T-helper 1 cell treated with Interleukin-12 subunit alpha and Interleukin-12 subunit beta and Interleukin-4 antibody, amounts not matched to agents 30 μg/mL and 1 μg/mL, for 36 hours (primary cell): ENCODE measurements around the gene PERM1.

Source experiments
- H3K27ac Mint-ChIP-seq: one replicate; pipeline ENCODE4 v1.8.0; 2021; ENCODE audit warnings: mild to moderate bottlenecking, mixed read lengths
- H3K27me3 Mint-ChIP-seq: one replicate; pipeline ENCODE4 v1.8.0; 2021; ENCODE audit warnings: low read depth, mixed read lengths
- H3K36me3 Mint-ChIP-seq: one replicate; pipeline ENCODE4 v1.8.0; 2021; ENCODE audit warnings: low read depth, mixed read lengths
- H3K4me1 Mint-ChIP-seq: one replicate; pipeline ENCODE4 v1.8.0; 2021; ENCODE audit warnings: low read depth, mixed read lengths
- H3K4me3 Mint-ChIP-seq: one replicate; pipeline ENCODE4 v1.8.0; 2021; ENCODE audit warnings: mild to moderate bottlenecking, moderate library complexity, mixed read lengths
- H3K9me3 Mint-ChIP-seq: one replicate; pipeline ENCODE4 v1.8.0; 2021; ENCODE audit warnings: mixed read lengths

Gene PERM1

DNA sequence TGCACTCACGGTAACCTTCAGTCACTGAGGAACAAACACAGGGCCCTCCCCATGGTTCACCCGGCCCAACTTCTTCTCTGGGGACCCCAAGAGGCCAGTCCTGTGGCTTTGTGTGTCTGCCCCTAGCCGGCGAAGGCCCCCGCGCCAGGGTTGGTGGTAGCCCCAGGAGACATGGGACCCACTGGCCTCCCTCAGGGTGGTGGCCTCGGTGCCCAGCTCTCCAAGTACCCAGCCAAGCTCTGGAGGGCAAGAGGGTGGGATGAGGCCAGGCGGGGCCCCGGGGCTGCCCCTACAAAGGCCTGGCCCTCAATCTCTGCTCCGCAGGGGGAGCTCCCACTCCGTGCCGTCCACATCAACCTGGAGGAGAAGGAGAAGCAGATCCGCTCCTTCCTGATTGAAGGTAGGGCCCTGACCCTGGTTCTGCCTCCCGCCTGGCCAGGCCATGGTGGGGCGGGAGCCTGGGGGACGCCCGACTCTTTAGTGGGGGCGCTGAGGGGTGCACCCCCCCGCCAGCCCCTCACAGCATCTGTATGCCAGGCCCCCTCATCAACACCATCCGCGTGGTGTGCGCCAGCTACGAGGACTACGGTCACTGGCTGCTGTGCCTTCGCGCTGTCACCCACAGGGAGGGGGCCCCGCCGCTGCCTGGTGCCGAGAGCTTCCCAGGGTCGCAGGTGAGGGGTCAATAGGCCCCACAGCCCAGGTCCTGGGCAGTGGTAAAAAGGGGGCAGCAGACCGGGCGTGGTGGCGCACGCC lies 10.0 kb downstream of the PERM1 start:
- Mint-ChIP-seq H3K9me3 (no peaks in the 10 kb centered on the region), H3K4me3 (no peak overlapping the region), H3K27me3 (peaks cover 15% of the 10 kb centered on the region), H3K27ac (no peak overlapping the region), H3K4me1 (peaks cover 4% of the 10 kb centered on the region), H3K36me3 (no peaks in the 10 kb centered on the region)

DNA sequence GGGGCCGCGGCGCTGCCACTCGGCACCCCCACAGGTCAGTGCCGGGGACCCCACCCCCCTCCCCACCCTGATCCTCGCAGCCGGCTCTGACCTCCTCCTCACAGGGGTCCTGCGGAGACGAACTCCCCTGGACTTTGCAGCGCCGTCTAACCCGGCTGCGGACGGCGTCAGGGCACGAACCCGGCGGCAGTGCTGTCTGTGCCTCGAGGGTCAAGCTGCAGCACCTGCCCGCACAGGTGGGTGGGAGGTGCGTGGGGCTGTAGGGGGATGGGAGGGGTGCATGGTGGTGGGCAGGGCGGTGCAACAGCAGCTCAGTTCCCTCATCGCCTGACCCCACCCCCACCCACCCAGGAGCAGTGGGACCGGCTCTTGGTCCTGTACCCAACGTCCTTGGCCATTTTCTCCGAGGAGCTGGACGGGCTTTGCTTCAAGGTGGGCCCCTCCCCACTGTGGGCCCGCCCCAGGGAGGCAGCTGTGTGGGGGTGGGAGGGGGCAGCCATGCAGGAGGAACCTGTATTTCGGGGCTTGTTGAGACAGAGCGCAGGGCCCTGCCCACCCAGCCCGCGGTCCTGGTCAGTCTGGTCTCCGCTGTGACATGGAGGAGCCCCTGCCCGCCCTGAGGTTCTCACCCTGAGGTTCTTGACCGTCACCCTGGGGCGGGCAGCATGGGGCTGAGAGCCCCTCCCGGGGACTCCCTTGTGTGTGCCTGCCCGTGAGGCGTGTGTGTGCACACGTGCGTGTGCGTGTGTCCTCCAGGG lies 10.7 kb downstream of the PERM1 start:
- Mint-ChIP-seq H3K9me3 (no peaks in the 10 kb centered on the region), H3K27ac (no peak overlapping the region), H3K36me3 (no peaks in the 10 kb centered on the region), H3K27me3 (peaks cover 15% of the 10 kb centered on the region), H3K4me3 (no peak overlapping the region), H3K4me1 (peaks cover 4% of the 10 kb centered on the region)

DNA sequence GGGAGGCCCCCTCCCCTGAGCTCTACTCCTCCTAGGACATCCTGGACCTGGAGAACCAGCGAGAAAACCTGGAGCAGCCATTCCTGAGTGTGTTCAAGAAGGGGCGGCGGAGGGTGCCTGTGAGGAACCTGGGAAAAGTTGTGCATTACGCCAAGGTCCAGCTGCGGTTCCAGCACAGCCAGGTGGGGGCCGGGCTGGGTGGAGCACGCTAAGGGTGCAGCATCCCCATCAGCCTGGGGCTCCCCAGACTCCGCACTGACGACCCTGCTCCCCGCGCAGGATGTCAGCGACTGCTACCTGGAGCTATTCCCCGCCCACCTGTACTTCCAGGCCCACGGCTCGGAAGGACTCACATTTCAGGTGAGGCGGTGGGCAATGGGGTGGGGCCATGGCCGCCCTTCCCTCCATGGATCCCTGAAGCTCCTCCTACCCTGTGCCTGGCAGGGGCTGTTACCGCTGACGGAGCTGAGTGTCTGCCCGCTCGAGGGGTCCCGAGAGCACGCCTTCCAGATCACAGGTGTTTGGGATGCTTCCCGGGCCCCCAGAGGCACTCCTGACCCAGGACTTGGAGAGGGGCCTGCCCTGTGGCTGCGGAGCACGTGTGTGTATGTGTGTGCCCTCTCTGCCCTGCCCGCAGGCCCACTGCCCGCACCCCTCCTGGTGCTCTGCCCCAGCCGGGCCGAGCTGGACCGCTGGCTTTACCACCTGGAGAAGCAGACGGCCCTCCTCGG lies 11.5 kb downstream of the PERM1 start:
- no peak overlapping the region for H3K4me3 Mint-ChIP-seq
- H3K27ac Mint-ChIP-seq: no peak overlapping the region
- H3K36me3 Mint-ChIP-seq: peaks cover 1% of the 10 kb centered on the region
- no peaks in the 10 kb centered on the region for H3K9me3 Mint-ChIP-seq
- H3K27me3 Mint-ChIP-seq: peaks cover 10% of the 10 kb centered on the region
- no peaks in the 10 kb centered on the region for H3K4me1 Mint-ChIP-seq

DNA sequence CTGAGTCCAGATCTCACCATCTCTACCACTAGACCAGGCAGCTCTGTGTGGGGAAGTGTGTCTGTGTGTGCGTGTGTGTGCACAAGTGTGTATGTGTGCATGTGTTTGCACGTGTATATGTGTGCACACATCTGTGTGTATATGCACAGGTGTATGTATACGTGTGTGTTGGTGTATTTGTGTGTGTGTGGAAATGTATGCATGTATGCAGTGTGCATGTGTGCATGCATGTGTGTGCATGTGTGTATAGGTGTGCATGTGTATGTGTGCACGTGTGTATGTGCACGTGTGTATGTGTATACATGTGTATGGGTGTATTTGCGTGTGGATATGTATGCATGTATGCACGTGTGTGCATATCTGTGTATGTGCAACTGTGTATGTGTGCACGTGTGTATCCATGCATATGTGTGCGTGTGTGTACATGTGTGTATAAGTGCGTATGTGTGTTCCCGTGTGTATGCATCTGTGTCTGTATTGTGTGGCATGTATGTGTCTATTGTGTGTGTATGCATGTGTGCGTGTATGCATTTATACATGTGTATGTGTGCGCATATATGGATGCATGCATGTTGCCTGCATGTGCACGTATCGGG lies 12.5 kb downstream of the PERM1 start:
- Mint-ChIP-seq H3K4me1 (no peaks in the 10 kb centered on the region), H3K27ac (no peak overlapping the region), H3K4me3 (no peak overlapping the region), H3K36me3 (peaks cover 2% of the 10 kb centered on the region), H3K27me3 (peaks cover 10% of the 10 kb centered on the region), H3K9me3 (no peaks in the 10 kb centered on the region)

DNA sequence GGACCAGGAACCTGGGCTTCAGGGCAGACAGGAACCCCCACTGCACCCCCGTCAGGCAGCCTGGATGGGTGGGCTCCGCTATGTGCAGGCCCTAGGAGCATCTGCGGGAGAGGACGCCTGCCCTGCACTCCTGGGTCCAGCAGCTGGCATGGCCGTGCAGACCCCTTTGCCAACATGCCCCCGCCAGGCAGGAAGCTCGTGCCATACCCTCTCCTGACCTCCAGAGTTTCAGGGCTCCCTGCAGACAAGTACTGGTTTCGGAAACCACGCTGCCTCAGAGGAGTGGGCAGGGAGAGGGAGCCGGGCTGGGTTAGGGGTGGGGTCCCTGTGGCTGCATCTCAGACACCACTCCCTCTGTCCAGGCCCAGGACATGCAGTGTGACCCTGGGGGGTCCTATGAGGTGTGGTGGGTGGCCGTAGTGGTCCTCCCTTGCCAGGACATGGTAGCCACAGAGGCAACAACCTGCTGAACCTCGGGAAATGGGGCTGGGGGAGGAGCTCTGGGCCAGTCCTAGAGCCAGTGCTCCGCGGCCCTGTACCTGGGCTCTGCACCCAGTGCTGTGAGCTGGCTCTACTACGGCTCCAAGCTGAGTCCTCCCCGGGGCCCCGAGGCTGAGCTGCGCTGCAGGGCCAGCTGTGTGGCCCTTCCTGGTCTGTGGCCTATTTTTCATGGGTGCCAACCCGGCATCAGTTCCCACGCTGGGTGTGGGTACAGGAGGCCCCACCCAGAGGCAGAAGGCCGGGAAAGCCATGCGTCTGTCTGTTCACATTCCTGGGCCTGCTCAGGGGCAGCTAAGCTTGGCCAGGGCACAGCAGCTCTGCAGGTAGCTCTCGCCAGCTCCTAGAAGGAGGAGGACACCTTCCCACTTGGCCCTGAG lies 14.2 kb downstream of the PERM1 start:
- Mint-ChIP-seq H3K27ac (no peak overlapping the region), H3K36me3 (peaks cover 2% of the 10 kb centered on the region), H3K27me3 (peaks cover 10% of the 10 kb centered on the region), H3K4me1 (no peaks in the 10 kb centered on the region), H3K9me3 (no peaks in the 10 kb centered on the region), H3K4me3 (no peak overlapping the region)

DNA sequence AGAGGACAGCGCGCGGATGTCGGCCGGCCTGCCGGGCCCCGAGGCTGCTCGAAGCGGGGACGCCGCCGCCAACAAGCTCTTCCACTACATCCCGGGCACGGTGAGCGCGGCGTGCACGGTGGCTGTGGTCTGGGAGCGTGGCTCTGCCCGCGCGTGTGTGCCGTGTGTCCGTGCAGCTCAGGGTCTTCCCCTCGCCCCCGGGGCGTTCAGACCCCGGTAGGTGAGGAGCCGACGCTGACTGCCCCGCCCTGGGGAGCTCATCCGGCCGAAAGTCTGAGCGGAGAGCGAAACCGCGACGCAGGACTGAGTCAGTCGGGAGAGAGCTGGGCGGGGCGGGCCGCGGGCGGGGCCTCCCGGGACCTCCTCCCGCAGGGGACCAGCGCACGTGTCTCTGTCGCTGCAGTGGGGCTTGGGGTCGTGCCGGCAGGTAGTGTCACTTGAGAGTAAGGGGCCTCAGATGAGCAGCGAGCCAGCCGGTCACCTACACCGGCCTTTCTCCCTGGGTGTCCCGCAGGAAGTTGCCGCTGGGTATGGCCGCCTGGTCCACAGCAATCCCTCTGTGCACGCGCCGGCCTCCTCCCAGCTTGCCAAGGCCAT lies 15.1 kb downstream of the PERM1 start:
- H3K27ac Mint-ChIP-seq: peak overlapping the region; percentile 69
- peaks cover 2% of the 10 kb centered on the region for H3K36me3 Mint-ChIP-seq
- peak overlapping the region; percentile 80 for H3K4me3 Mint-ChIP-seq
- peaks cover 3% of the 10 kb centered on the region for H3K4me1 Mint-ChIP-seq
- peaks cover 10% of the 10 kb centered on the region for H3K27me3 Mint-ChIP-seq
- no peaks in the 10 kb centered on the region for H3K9me3 Mint-ChIP-seq

DNA sequence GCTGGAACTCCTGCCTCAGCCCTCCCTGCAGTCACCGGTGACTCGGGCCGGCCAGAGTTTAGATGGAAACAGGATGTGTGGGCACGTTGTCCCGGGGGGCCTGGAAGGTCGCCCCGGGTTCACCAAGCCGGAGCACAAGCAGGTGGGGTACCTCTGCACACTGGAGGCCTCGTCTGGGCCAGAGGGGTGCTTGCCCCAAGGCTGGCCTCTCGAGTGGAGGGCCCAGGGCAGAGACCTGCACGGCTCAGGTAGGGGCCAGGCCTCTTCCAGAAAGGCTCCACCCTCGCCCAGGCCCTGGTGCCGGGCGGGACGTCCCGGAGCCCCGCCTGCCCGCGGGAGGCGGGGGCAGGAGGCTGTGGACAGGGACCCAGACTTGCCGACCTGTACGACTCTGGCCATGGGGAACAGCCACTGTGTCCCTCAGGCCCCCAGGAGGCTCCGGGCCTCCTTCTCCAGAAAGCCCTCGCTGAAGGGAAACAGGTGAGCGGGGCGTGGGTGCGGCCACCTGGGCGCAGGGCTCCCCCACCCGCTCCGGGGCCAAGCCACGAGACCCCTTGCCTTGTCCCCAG lies 15.7 kb downstream of the PERM1 start, which contains the start of gene PLEKHN1:
Gene PLEKHN1 (plus strand): TSS at position 348 of the 569 bp plus-strand sequence. CDS start 50 bp downstream, at position 398.
- Mint-ChIP-seq H3K27ac (peak within 1 kb of the TSS; percentile 69), H3K9me3 (no peaks in the 10 kb centered on the region), H3K4me1 (peaks cover 3% of the 10 kb centered on the region), H3K4me3 (peak within 1 kb of the TSS; percentile 80), H3K27me3 (peaks cover 10% of the 10 kb centered on the region), H3K36me3 (peaks cover 2% of the 10 kb centered on the region)

DNA sequence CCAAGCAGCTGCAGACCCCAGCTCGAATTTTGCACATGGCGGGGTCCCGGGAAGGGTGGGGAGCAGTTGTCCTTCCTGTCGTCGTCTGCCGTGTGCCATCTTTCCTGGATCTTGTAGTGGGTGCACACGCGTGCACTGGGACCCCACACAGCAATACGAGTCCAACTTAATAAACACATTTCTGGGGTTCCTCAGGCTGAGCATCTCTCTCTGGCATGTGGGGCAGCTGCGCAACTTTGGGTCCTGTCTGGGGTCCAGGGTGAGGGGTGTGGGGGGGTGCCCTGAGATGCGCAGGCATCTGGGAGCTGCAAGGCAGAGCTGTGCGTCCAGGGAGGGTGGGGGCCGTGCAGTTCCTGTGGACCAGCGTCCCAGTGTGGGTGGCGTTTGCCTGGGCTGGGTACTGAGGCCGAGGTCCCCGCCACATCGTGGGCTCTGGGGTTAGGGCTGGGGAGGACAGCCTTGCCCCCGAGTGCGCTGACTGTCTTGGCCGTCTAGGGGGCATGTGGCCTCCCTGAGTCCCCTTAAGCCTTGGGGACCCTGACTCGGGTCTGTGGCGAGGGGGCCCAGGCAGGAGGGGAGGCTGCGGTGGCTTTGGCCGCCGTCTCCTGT lies 16.3 kb downstream of the PERM1 start:
- Mint-ChIP-seq H3K27me3 (peaks cover 10% of the 10 kb centered on the region), H3K4me3 (peak overlapping the region; percentile 31), H3K4me1 (peaks cover 3% of the 10 kb centered on the region), H3K9me3 (no peaks in the 10 kb centered on the region), H3K36me3 (peaks cover 2% of the 10 kb centered on the region), H3K27ac (no peak overlapping the region)

DNA sequence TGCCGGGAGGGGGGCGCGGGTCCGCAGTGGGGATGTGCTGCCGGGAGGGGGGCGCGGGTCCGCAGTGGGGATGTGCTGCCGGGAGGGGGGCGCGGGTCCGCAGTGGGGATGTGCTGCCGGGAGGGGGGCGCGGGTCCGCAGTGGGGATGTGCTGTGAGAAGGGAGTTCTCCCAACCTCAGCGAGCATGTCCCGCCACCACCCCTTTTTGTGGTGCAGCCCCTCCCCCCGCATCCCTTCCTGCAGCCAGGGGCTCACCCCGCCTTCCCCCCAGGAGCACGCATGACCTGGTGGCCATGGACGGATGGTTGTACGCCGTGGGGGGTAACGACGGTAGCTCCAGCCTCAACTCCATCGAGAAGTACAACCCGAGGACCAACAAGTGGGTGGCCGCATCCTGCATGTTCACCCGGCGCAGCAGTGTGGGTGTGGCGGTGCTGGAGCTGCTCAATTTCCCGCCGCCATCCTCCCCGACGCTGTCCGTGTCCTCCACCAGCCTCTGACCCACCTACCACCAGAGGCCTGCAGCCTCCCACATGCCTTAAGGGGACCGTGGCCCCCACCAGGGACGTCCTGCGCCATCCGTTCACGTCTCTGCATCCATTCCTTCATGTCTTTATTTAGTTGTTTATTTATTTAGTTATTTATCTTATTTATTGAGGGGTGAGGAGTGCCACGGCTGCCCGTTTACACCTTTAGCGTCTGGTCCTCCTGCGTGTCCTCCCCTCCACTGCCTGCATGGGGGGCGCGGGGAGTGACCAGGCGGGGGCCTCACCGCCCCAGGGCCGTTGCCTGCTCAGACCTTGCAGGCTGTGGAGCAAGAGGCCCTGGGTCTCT lies 17.0 kb downstream of the PERM1 start:
- peaks cover 3% of the 10 kb centered on the region for H3K4me1 Mint-ChIP-seq
- H3K36me3 Mint-ChIP-seq: peaks cover 2% of the 10 kb centered on the region
- H3K27me3 Mint-ChIP-seq: peaks cover 10% of the 10 kb centered on the region
- no peaks in the 10 kb centered on the region for H3K9me3 Mint-ChIP-seq
- no peak overlapping the region for H3K4me3 Mint-ChIP-seq
- H3K27ac Mint-ChIP-seq: no peak overlapping the region

DNA sequence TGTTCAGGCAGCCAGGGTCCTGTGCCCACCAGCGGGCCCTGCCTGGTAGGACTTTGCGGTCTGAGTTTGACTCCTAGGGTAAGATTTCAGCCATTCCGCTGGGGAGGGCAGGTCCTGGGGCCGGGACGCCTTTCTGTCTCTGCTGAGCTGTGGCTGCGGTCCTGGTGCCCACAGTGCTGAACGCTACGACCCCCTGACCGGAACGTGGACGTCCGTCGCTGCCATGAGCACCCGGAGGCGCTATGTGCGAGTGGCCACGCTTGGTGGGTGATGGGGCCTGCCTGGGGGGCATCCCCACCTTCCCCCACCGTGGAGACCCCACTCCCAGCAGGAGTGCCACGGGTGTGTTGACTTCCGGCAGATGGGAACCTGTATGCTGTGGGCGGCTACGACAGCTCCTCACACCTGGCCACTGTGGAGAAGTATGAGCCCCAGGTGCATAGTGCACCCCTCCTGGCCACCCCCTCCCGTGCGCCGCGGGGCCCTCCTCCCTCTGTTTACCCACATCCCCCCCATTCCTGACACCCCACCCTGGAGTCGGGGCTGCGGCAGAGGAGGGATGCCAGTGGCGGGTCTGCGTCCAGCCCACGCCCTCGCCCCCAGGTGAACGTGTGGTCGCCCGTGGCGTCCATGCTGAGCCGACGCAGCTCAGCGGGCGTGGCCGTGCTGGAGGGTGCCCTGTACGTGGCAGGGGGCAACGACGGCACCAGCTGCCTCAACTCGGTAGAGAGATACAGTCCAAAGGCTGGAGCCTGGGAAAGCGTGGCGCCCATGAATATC lies 18.0 kb downstream of the PERM1 start:
- H3K36me3 Mint-ChIP-seq: peaks cover 2% of the 10 kb centered on the region
- H3K9me3 Mint-ChIP-seq: no peaks in the 10 kb centered on the region
- H3K27ac Mint-ChIP-seq: no peak overlapping the region
- no peak overlapping the region for H3K4me3 Mint-ChIP-seq
- H3K4me1 Mint-ChIP-seq: peaks cover 3% of the 10 kb centered on the region
- H3K27me3 Mint-ChIP-seq: peaks cover 4% of the 10 kb centered on the region

DNA sequence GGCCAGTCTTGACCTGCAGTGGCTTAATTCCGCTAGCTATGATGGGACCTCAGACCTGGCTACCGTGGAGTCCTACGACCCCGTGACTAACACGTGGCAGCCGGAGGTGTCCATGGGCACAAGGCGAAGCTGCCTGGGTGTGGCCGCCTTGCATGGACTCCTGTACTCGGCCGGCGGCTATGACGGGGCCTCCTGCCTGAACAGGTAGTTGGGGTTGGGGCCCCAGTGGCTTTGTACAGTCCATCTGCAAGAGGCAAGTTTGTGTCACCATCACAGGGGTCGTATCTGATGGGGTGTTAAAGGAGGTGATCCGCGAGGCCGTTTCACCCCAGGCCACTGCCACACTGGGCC lies 18.6 kb downstream of the PERM1 start:
- peaks cover 5% of the 10 kb centered on the region for H3K4me1 Mint-ChIP-seq
- H3K27me3 Mint-ChIP-seq: peaks cover under 1% of the 10 kb centered on the region
- H3K27ac Mint-ChIP-seq: no peak overlapping the region
- H3K9me3 Mint-ChIP-seq: no peaks in the 10 kb centered on the region
- H3K4me3 Mint-ChIP-seq: peak overlapping the region; percentile 10
- peaks cover 2% of the 10 kb centered on the region for H3K36me3 Mint-ChIP-seq
